Neural cell (in vitro differentiated cells): ENCODE data around the gene SPECC1. TPM values are rescaled to one million over a fixed set of nuclear protein-coding genes. Genes with fewer than 3 reads are reported as not detected.

Source experiments
- H2AFZ ChIP-seq: fragments of 200-600, 300-800 bp; sonication (generic), shearing (Covaris generic); 2 replicates; pipeline ENCODE4 v1.6.0; 2014; ENCODE audit warnings: low read depth, mild to moderate bottlenecking, antibody characterized with exemption, low read length, moderate library complexity
- H3F3A ChIP-seq: fragments of 200-600 bp; shearing (Covaris generic); 2 replicates; pipeline ENCODE4 v1.6.1; 2016; ENCODE audit warnings: mild to moderate bottlenecking, moderate library complexity, mixed read lengths, antibody characterized with exemption, low read length; ENCODE audit not compliant: insufficient read depth, poor library complexity, severe bottlenecking
- H3K27ac ChIP-seq: fragments of 200-600, 300-800 bp; sonication (generic), shearing (Covaris generic); 2 replicates; pipeline ENCODE4 v1.5.1; 2014; ENCODE audit warnings: mild to moderate bottlenecking, low read length, moderate library complexity
- H3K27me3 ChIP-seq: fragments of 300-800, 200-600 bp; sonication (generic), shearing (Covaris generic); 2 replicates; pipeline ENCODE4 v1.6.0; 2014; ENCODE audit warnings: mild to moderate bottlenecking, low read depth, low read length, moderate library complexity; ENCODE audit not compliant: insufficient read depth
- H3K36me3 ChIP-seq: fragments of 300-800, 200-600 bp; sonication (generic), shearing (Covaris generic); 2 replicates; pipeline ENCODE4 v1.5.1; 2014; ENCODE audit warnings: mild to moderate bottlenecking, antibody characterized with exemption, low read length, moderate library complexity; ENCODE audit not compliant: insufficient read depth
- H3K4me2 ChIP-seq: fragments of 300-800, 200-600 bp; sonication (generic), shearing (Covaris generic); 2 replicates; pipeline ENCODE4 v1.6.0; 2014; ENCODE audit warnings: mild to moderate bottlenecking, low read length
- H3K4me3 ChIP-seq: fragments of 300-800, 200-600 bp; sonication (generic), shearing (Covaris generic); 2 replicates; pipeline ENCODE4 v1.5.1; 2014; ENCODE audit warnings: mild to moderate bottlenecking, low read length, moderate library complexity
- H3K79me2 ChIP-seq: fragments of 200-600 bp; shearing (Covaris generic); replicated peaks from 2 replicates; pipeline ENCODE4 v1.6.0; 2014; ENCODE audit warnings: mild to moderate bottlenecking, low read length, moderate library complexity; ENCODE audit not compliant: insufficient read depth
- H3K9ac ChIP-seq: fragments of 300-800, 200-600 bp; sonication (generic), shearing (Covaris generic); 2 replicates; pipeline ENCODE4 v1.6.1; 2016; ENCODE audit warnings: mild to moderate bottlenecking, low read length, mixed read lengths
- H3K9me2 ChIP-seq: fragments of 200-600 bp; shearing (Covaris generic); 2 replicates; pipeline ENCODE4 v1.6.1; 2016; ENCODE audit warnings: mild to moderate bottlenecking, low read length, mixed read lengths; ENCODE audit not compliant: insufficient read depth
- H3K9me3 ChIP-seq: fragments of 200-600, 300-800 bp; sonication (generic), shearing (Covaris generic); 2 replicates; pipeline ENCODE4 v1.6.1; 2016; ENCODE audit warnings: mild to moderate bottlenecking, mixed run types, low read length, moderate library complexity, mixed read lengths
- H4K20me1 ChIP-seq: fragments of 200-600 bp; shearing (Covaris generic); 2 replicates; pipeline ENCODE4 v1.6.1; 2016; ENCODE audit warnings: mild to moderate bottlenecking, mixed run types; ENCODE audit not compliant: insufficient read depth
- CTCF ChIP-seq: fragments of 450-650 bp; IDR thresholded peaks from 2 replicates; pipeline ENCODE4 v1.5.1; 2014; ENCODE audit warnings: antibody characterized with exemption, mild to moderate bottlenecking, moderate library complexity; ENCODE audit not compliant: poor library complexity, severe bottlenecking
- EP300 ChIP-seq: fragments of 450-650 bp; conservative IDR thresholded peaks from 2 replicates; pipeline ENCODE4 v1.6.1; 2014; ENCODE audit warnings: antibody characterized with exemption, mild to moderate bottlenecking, moderate library complexity; ENCODE audit not compliant: poor library complexity, severe bottlenecking
- EZH2 ChIP-seq: fragments of 200-600, 300-800 bp; shearing (Covaris generic), sonication (generic); IDR thresholded peaks from 2 replicates; pipeline ENCODE4 v1.6.1; 2014; ENCODE audit warnings: antibody characterized with exemption, low read length, borderline replicate concordance, mild to moderate bottlenecking; ENCODE audit not compliant: insufficient read depth, poor library complexity, severe bottlenecking
- MXI1 ChIP-seq: fragments of 450-650 bp; conservative IDR thresholded peaks from 2 replicates; pipeline ENCODE4 v1.6.1; 2014; ENCODE audit warnings: antibody characterized with exemption, mild to moderate bottlenecking; ENCODE audit not compliant: poor library complexity, severe bottlenecking
- POLR2AphosphoS5 ChIP-seq: IDR thresholded peaks from 2 replicates; pipeline ENCODE4 v1.6.1; 2012
- RAD21 ChIP-seq: fragments of 450-650 bp; conservative IDR thresholded peaks from 2 replicates; pipeline ENCODE4 v1.6.1; 2014; ENCODE audit warnings: antibody characterized with exemption, mild to moderate bottlenecking, moderate library complexity
- SMC3 ChIP-seq: fragments of 450-650 bp; conservative IDR thresholded peaks from 2 replicates; pipeline ENCODE4 v1.6.1; 2014; ENCODE audit warnings: antibody characterized with exemption, mild to moderate bottlenecking, moderate library complexity; ENCODE audit not compliant: poor library complexity
- TAF1 ChIP-seq: IDR thresholded peaks from 2 replicates; pipeline ENCODE4 v1.6.1; 2012; ENCODE audit warnings: low read depth
- polyA plus RNA-seq: library from polyadenylated mRNA; depleted of rRNA; stranded (reverse); fragments of >200 nt; gene quantifications from 2 replicates; pipeline ENCODE4 v1.2.3, GENCODE V29; 2014
- TF ChIP-seq, protein P1 (sequence below): IDR thresholded peaks from 2 replicates; pipeline ENCODE4 v1.6.1; 2012; ENCODE audit warnings: borderline replicate concordance

SPECC1 gene
- polyA plus RNA-seq, 1 donor from 2014 or later, result 8.6 TPM

DNA sequence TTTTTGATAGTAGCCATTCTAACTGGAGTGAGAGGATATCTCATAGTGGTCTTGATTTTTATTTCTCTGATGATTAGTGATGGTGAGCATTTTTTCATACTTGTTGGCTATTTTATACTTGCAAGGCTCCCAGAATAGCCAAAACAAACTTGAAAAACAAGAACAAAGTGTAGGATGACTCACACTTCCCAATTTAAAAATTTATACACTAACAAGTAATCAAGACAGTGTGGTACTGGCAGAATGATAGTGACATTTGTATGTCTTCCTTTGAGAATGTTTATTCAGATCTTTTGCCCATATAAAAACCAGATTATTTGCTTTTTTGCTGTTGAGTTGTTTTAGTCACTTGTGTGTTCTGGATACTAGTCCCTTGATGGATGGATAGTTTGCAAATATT, 17.8 kb downstream of the SPECC1 start:
- Histone ChIP-seq H3K36me3 (no peaks in the 10 kb centered on the region), H3F3A (no peaks in the 10 kb centered on the region), H3K4me3 (no peak overlapping the region), H3K79me2 (no peaks in the 10 kb centered on the region), H3K9me3 (no peaks in the 10 kb centered on the region), H3K9me2 (no peaks in the 10 kb centered on the region), H2AFZ (no peak overlapping the region), H3K9ac (no peak overlapping the region), H4K20me1 (no peaks in the 10 kb centered on the region), H3K27me3 (no peaks in the 10 kb centered on the region), H3K4me2 (no peak overlapping the region), H3K27ac (no peak overlapping the region)
- no peak for TF ChIP-seq TAF1
- no peak for TF ChIP-seq CTCF
- TF ChIP-seq EZH2, result no peak
- no peak for TF ChIP-seq EP300
- TF ChIP-seq MXI1, result no peak
- TF ChIP-seq POLR2AphosphoS5, result no peak
- no peak for TF ChIP-seq SMC3
- TF ChIP-seq RAD21, result no peak
- TF ChIP-seq, protein P1, sequence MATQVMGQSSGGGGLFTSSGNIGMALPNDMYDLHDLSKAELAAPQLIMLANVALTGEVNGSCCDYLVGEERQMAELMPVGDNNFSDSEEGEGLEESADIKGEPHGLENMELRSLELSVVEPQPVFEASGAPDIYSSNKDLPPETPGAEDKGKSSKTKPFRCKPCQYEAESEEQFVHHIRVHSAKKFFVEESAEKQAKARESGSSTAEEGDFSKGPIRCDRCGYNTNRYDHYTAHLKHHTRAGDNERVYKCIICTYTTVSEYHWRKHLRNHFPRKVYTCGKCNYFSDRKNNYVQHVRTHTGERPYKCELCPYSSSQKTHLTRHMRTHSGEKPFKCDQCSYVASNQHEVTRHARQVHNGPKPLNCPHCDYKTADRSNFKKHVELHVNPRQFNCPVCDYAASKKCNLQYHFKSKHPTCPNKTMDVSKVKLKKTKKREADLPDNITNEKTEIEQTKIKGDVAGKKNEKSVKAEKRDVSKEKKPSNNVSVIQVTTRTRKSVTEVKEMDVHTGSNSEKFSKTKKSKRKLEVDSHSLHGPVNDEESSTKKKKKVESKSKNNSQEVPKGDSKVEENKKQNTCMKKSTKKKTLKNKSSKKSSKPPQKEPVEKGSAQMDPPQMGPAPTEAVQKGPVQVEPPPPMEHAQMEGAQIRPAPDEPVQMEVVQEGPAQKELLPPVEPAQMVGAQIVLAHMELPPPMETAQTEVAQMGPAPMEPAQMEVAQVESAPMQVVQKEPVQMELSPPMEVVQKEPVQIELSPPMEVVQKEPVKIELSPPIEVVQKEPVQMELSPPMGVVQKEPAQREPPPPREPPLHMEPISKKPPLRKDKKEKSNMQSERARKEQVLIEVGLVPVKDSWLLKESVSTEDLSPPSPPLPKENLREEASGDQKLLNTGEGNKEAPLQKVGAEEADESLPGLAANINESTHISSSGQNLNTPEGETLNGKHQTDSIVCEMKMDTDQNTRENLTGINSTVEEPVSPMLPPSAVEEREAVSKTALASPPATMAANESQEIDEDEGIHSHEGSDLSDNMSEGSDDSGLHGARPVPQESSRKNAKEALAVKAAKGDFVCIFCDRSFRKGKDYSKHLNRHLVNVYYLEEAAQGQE, result no peak

DNA sequence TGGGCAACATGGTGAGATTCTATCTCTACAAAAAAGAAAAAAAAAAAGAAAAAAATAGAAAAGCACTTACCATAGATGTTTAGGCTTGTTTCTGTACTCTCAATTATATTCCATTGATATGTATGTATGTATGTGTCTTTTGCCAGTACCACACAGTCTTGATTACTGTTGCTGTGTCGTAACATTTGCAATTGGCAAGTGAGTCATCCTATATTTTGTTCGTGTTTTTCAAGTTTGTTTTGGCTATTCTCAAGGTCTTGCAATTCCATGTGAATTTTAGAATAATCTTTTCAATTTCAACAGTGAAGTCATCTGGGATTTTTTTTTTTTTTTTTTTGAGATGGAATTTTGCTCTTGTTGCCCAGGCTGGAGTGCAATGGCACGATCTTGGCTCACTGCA, 19.3 kb downstream of the SPECC1 start:
- Histone ChIP-seq H3K27ac (no peak overlapping the region), H3K9me2 (no peaks in the 10 kb centered on the region), H4K20me1 (no peaks in the 10 kb centered on the region), H3K36me3 (no peaks in the 10 kb centered on the region), H3K4me3 (no peak overlapping the region), H3K27me3 (no peaks in the 10 kb centered on the region), H3K9me3 (no peaks in the 10 kb centered on the region), H3K9ac (no peak overlapping the region), H2AFZ (no peak overlapping the region), H3K4me2 (no peak overlapping the region), H3F3A (no peaks in the 10 kb centered on the region), H3K79me2 (no peaks in the 10 kb centered on the region)
- TF ChIP-seq POLR2AphosphoS5, result no peak
- TF ChIP-seq, protein P1, result no peak
- no peak for TF ChIP-seq TAF1
- TF ChIP-seq EP300, result no peak
- TF ChIP-seq CTCF, result no peak
- no peak for TF ChIP-seq SMC3
- no peak for TF ChIP-seq EZH2
- TF ChIP-seq MXI1, result no peak
- no peak for TF ChIP-seq RAD21
